HEK293 (cell line): Measurements from ENCODE around the gene LEFTY1.

ENCODE experiments used
- ATF2 ChIP-seq: fragments of 450-650 bp; formaldehyde crosslinking; IDR thresholded peaks from 2 replicates; pipeline ENCODE4 v1.5.1; 2016; ENCODE audit warnings: missing biosample characterization, missing genetic modification characterization, low read depth
- CTCF ChIP-seq: fragments of 450-650 bp; formaldehyde crosslinking; IDR thresholded peaks from 2 replicates; pipeline ENCODE4 v1.5.1; 2016; ENCODE audit warnings: missing biosample characterization, missing genetic modification characterization
- EGR2 ChIP-seq: fragments of 450-650 bp; formaldehyde crosslinking; IDR thresholded peaks from 2 replicates; pipeline ENCODE4 v1.5.1; 2016; ENCODE audit warnings: low read depth, missing biosample characterization, missing genetic modification characterization
- KLF9 ChIP-seq: fragments of 450-650 bp; formaldehyde crosslinking; IDR thresholded peaks from 2 replicates; pipeline ENCODE4 v1.5.1; 2016; ENCODE audit warnings: missing biosample characterization, missing genetic modification characterization, low read depth
- TRIM28 ChIP-seq: IDR thresholded peaks from 2 replicates; pipeline ENCODE4 v1.6.1; 2011; ENCODE audit warnings: low read length, control low read depth, borderline replicate concordance
- ZBTB49 ChIP-seq: fragments of 450-650 bp; formaldehyde crosslinking; IDR thresholded peaks from 2 replicates; pipeline ENCODE4 v1.5.1; 2016; ENCODE audit warnings: missing biosample characterization, missing genetic modification characterization, low read depth
- ZNF274 ChIP-seq, 2 experiments: fragments of 200-500 bp in 1 of 2; fragments of 450-650 bp in 1 of 2; sonication (Bioruptor generic) in 1 of 2; formaldehyde crosslinking in 1 of 2; IDR thresholded peaks; 2 replicates each; pipeline versions ENCODE4 v1.5.1 to v1.6.1; 2014 to 2016; ENCODE audit warnings: borderline replicate concordance in 1 of 2, inconsistent platforms in 1 of 2, low read length in 1 of 2, missing biosample characterization in 1 of 2, missing genetic modification characterization in 1 of 2
- ZNF514 ChIP-seq: fragments of 450-650 bp; formaldehyde crosslinking; IDR thresholded peaks from 2 replicates; pipeline ENCODE4 v1.5.1; 2016; ENCODE audit warnings: missing biosample characterization, missing genetic modification characterization
- ZNF530 ChIP-seq: fragments of 450-650 bp; formaldehyde crosslinking; IDR thresholded peaks from 2 replicates; pipeline ENCODE4 v1.5.1; 2016; ENCODE audit warnings: low read depth, missing biosample characterization, missing genetic modification characterization
- ZNF585B ChIP-seq: fragments of 450-650 bp; formaldehyde crosslinking; IDR thresholded peaks from 2 replicates; pipeline ENCODE4 v1.5.1; 2016; ENCODE audit warnings: missing biosample characterization, missing genetic modification characterization
- ZNF610 ChIP-seq: fragments of 450-650 bp; formaldehyde crosslinking; IDR thresholded peaks from 2 replicates; pipeline ENCODE4 v1.5.1; 2016; ENCODE audit warnings: missing biosample characterization, missing genetic modification characterization, borderline replicate concordance
- ZNF623 ChIP-seq: fragments of 450-650 bp; formaldehyde crosslinking; IDR thresholded peaks from 2 replicates; pipeline ENCODE4 v1.5.1; 2016; ENCODE audit warnings: missing biosample characterization, missing genetic modification characterization
- ZNF660 ChIP-seq: fragments of 450-650 bp; IDR thresholded peaks from 2 replicates; pipeline ENCODE4 v1.5.1; 2018; ENCODE audit warnings: missing biosample characterization, mild to moderate bottlenecking, missing genetic modification characterization
- ZNF704 ChIP-seq: fragments of 450-650 bp; formaldehyde crosslinking; IDR thresholded peaks from 2 replicates; pipeline ENCODE4 v1.5.1; 2016; ENCODE audit warnings: missing biosample characterization, missing genetic modification characterization

- TF ChIP-seq TRIM28 (no peak), ZNF514 (tag by site-specific recombination) (no peak), ZNF660 (no peak), CTCF (tag by site-specific recombination) (no peak), KLF9 (tag by site-specific recombination) (no peak), ZNF530 (no peak), ZBTB49 (tag by site-specific recombination) (no peak), EGR2 (tag by site-specific recombination) (no peak), ZNF585B (tag by site-specific recombination) (no peak), ZNF623 (tag by site-specific recombination) (no peak), ZNF274 (IDR thresholded peaks at IDR 0.05; ENCODE audit: low read length) (no peak), ZNF274 (tag by site-specific recombination; IDR thresholded peaks at IDR 0.05; ENCODE audit: borderline replicate concordance) (no peak), ATF2 (tag by site-specific recombination) (no peak), ZNF610 (tag by site-specific recombination) (no peak), ZNF704 (tag by site-specific recombination) (no peak)
Measured at GRCh38 chr1:225896937-225897549, 8.1 kb upstream of the LEFTY1 start.
